KG1 (cell line): ENCODE results near the gene GYPA.
"Not testable (repeated sequence)": the region's sequence is repeated elsewhere in the genome, so short reads cannot be mapped to it uniquely, and the experiment has no call there.

Experiments used
- DNase-seq: peaks from one replicate; lab custom pipeline; 2025; lab: John Stamatoyannopoulos, UW

Gene GYPA

GRCh38 chr4:144140594-144141295 lies at the start of gene GYPA:
Gene GYPA (minus strand): TSS chr4:144140718. CDS start chr4:144140635, 83 bp downstream.
- not testable (repeated sequence) for DNase-seq

- DNase-seq = no peak
Measured at GRCh38 chr4:144190009-144190408, 49.5 kb upstream of the GYPA start.

- DNase-seq = no peak
Measured at GRCh38 chr4:144189121-144189520, 48.6 kb upstream of the GYPA start.

- DNase-seq = no peak
Measured at GRCh38 chr4:144185086-144185485, 44.6 kb upstream of the GYPA start.

- DNase-seq = no peak
Measured at GRCh38 chr4:144183165-144183564, 42.6 kb upstream of the GYPA start.

- no peak for DNase-seq
Measured at GRCh38 chr4:144181391-144181790, 40.9 kb upstream of the GYPA start.

- no peak for DNase-seq
Measured at GRCh38 chr4:144179152-144179739, 38.7 kb upstream of the GYPA start.

- no peak for DNase-seq
Measured at GRCh38 chr4:144178414-144178813, 37.9 kb upstream of the GYPA start.

- no peak for DNase-seq
Measured at GRCh38 chr4:144176476-144176875, 36.0 kb upstream of the GYPA start.

GRCh38 chr4:144174401-144175067 lies 34.0 kb upstream of the GYPA start:
- DNase-seq = peak; percentile 8

GRCh38 chr4:144171697-144172096 lies 31.2 kb upstream of the GYPA start:
- DNase-seq = no peak

- DNase-seq = no peak
Measured at GRCh38 chr4:144169211-144169610, 28.7 kb upstream of the GYPA start.

- DNase-seq = no peak
Measured at GRCh38 chr4:144154044-144154443, 13.5 kb upstream of the GYPA start.

GRCh38 chr4:144142690-144143326 lies 2.3 kb upstream of the GYPA start:
- DNase-seq = not testable (repeated sequence)

- DNase-seq = no peak
Measured at GRCh38 chr4:144141493-144141892, 975 bp upstream of the GYPA start.

GRCh38 chr4:144139991-144140390 lies 527 bp downstream of the GYPA start:
- not testable (repeated sequence) for DNase-seq

- DNase-seq = not testable (repeated sequence)
Measured at GRCh38 chr4:144139547-144139946, 971 bp downstream of the GYPA start.

GRCh38 chr4:144138239-144138638 lies 2.3 kb downstream of the GYPA start:
- not testable (repeated sequence) for DNase-seq

- not testable (repeated sequence) for DNase-seq
Measured at GRCh38 chr4:144137137-144137931, 3.2 kb downstream of the GYPA start.

- not testable (repeated sequence) for DNase-seq
Measured at GRCh38 chr4:144136189-144136588, 4.3 kb downstream of the GYPA start.

GRCh38 chr4:144130167-144130566 lies 10.4 kb downstream of the GYPA start:
- not testable (repeated sequence) for DNase-seq
